Spinal cord (tissue), 10 donors: ENCODE data around the gene OTULIN. TPM values are rescaled to one million over a fixed set of nuclear protein-coding genes. Genes with fewer than 3 reads are reported as not detected.

Experiments
- DNase-seq, 6 donors: peaks; one replicate each; pipeline versions ENCODE4 v3.0.0 to v3.0.0-alpha.2; 2013 to 2015; ENCODE audit warnings: low spot score in 6 of 6, low read depth in 4 of 6
- H3K27ac ChIP-seq: one replicate; pipeline ENCODE4 v1.5.1; 2013; ENCODE audit warnings: low read depth, low read length, control low read depth
- H3K27me3 ChIP-seq: one replicate; pipeline ENCODE4 v1.6.1; 2013; ENCODE audit warnings: low read length; ENCODE audit not compliant: control insufficient read depth, insufficient read depth
- H3K36me3 ChIP-seq: one replicate; pipeline ENCODE4 v1.6.1; 2013; ENCODE audit warnings: low read length; ENCODE audit not compliant: control insufficient read depth, insufficient read depth
- H3K4me1 ChIP-seq: one replicate; pipeline ENCODE4 v1.6.1; 2013; ENCODE audit warnings: low read length; ENCODE audit not compliant: control insufficient read depth, insufficient read depth
- H3K4me3 ChIP-seq: one replicate; pipeline ENCODE4 v1.5.1; 2013; ENCODE audit warnings: low read depth, low read length, control low read depth
- H3K9me3 ChIP-seq: one replicate; pipeline ENCODE4 v1.6.1; 2013; ENCODE audit warnings: low read length; ENCODE audit not compliant: control insufficient read depth, insufficient read depth
- WGBS: methylation state at CpG from one replicate; pipeline ENCODE4 v1.1.5; 2013; ENCODE audit warnings: missing lambda C conversion rate; ENCODE audit not compliant: insufficient coverage; 5-methylcytosine and 5-hydroxymethylcytosine counted together
- polyA plus RNA-seq, 2 donors: library from polyadenylated mRNA; unstranded; fragments of 120-200 nt; gene quantifications; one replicate each; pipeline ENCODE4 v1.2.1, GENCODE V29; 2013; ENCODE audit not compliant: insufficient read length in 2 of 2
- total RNA-seq, 2 donors: library from RNA; depleted of rRNA in 1 of 2; stranded (reverse); fragments of 120-200 nt in 1 of 2; fragments of >200 nt in 1 of 2; gene quantifications; one replicate each; pipeline versions ENCODE4 v1.2.3 to v1.2.4, GENCODE V29; 2013 to 2014
- donor health status: healthy.

Gene OTULIN
- total and polyA plus RNA-seq, 4 donors, result 14.0 to 28.7 (median 15.8) TPM

GRCh38 chr5:14723701-14724132, 59.2 kb downstream of the OTULIN start:
- Histone ChIP-seq H3K36me3 (peaks cover 9% of the 10 kb centered on the region), H3K4me3 (no peak overlapping the region), H3K4me1 (peaks cover 12% of the 10 kb centered on the region), H3K27ac (no peak overlapping the region), H3K27me3 (no peaks in the 10 kb centered on the region), H3K9me3 (no peaks in the 10 kb centered on the region)
- no peak for DNase-seq
- 93% methylated on average over 2 of the region's 4 CpGs for WGBS

- Histone ChIP-seq H3K4me3 (no peak overlapping the region), H3K4me1 (peaks cover 15% of the 10 kb centered on the region), H3K36me3 (peaks cover 9% of the 10 kb centered on the region), H3K27me3 (no peaks in the 10 kb centered on the region), H3K27ac (no peak overlapping the region), H3K9me3 (no peaks in the 10 kb centered on the region)
- WGBS, result 92% methylated on average over 9 of the region's 10 CpGs
- no peak for DNase-seq
Measured at GRCh38 chr5:14724633-14725032, 60.1 kb downstream of the OTULIN start.

GRCh38 chr5:14726066-14726838, 61.7 kb downstream of the OTULIN start:
- no peaks in the 10 kb centered on the region for H3K9me3 ChIP-seq
- peaks cover 15% of the 10 kb centered on the region for H3K4me1 ChIP-seq
- H3K27ac ChIP-seq, result no peak overlapping the region
- peaks cover 18% of the 10 kb centered on the region for H3K36me3 ChIP-seq
- no peak overlapping the region for H3K4me3 ChIP-seq
- no peaks in the 10 kb centered on the region for H3K27me3 ChIP-seq
- DNase-seq, result no peak
- 84% methylated on average over 12 of the region's 14 CpGs for WGBS

GRCh38 chr5:14727428-14727865, 62.9 kb downstream of the OTULIN start:
- DNase-seq, result peak; percentile 67 to 96 (median 76)
- Histone ChIP-seq H3K27me3 (no peaks in the 10 kb centered on the region), H3K9me3 (no peaks in the 10 kb centered on the region), H3K27ac (no peak overlapping the region), H3K36me3 (peaks cover 18% of the 10 kb centered on the region), H3K4me1 (peaks cover 15% of the 10 kb centered on the region), H3K4me3 (no peak overlapping the region)
- WGBS, result 0% methylated on average over 6 of the region's 7 CpGs

GRCh38 chr5:14727928-14728458, 63.5 kb downstream of the OTULIN start:
- H3K36me3 ChIP-seq, result peaks cover 20% of the 10 kb centered on the region
- H3K27ac ChIP-seq, result no peak overlapping the region
- H3K27me3 ChIP-seq, result no peaks in the 10 kb centered on the region
- H3K4me3 ChIP-seq, result no peak overlapping the region
- DNase-seq, result peak in 1 of 6 donors; percentile 50
- H3K9me3 ChIP-seq, result no peaks in the 10 kb centered on the region
- H3K4me1 ChIP-seq, result peaks cover 15% of the 10 kb centered on the region
- 64% methylated on average over 2 of the region's 7 CpGs for WGBS

- Histone ChIP-seq H3K36me3 (peaks cover 22% of the 10 kb centered on the region), H3K4me3 (no peak overlapping the region), H3K4me1 (peaks cover 15% of the 10 kb centered on the region), H3K27me3 (no peaks in the 10 kb centered on the region), H3K9me3 (no peaks in the 10 kb centered on the region), H3K27ac (no peak overlapping the region)
- peak in 1 of 6 donors; percentile 56 for DNase-seq
- WGBS, result 51% methylated on average over 14 of the region's 15 CpGs
Measured at GRCh38 chr5:14728459-14728938, 64.0 kb downstream of the OTULIN start.

- WGBS, result 86% methylated on average over 10 of the region's 18 CpGs
- H3K4me3 ChIP-seq, result no peak overlapping the region
- peaks cover 15% of the 10 kb centered on the region for H3K4me1 ChIP-seq
- DNase-seq, result no peak
- no peaks in the 10 kb centered on the region for H3K9me3 ChIP-seq
- no peaks in the 10 kb centered on the region for H3K27me3 ChIP-seq
- peaks cover 27% of the 10 kb centered on the region for H3K36me3 ChIP-seq
- H3K27ac ChIP-seq, result no peak overlapping the region
Measured at GRCh38 chr5:14729448-14730385, 65.2 kb downstream of the OTULIN start.

- DNase-seq, result no peak
- Histone ChIP-seq H3K9me3 (no peaks in the 10 kb centered on the region), H3K4me1 (peaks cover 15% of the 10 kb centered on the region), H3K27me3 (no peaks in the 10 kb centered on the region), H3K36me3 (peaks cover 22% of the 10 kb centered on the region), H3K4me3 (no peak overlapping the region), H3K27ac (no peak overlapping the region)
- WGBS, result 91% methylated on average over 10 of the region's 13 CpGs
Measured at GRCh38 chr5:14730466-14730865, 65.9 kb downstream of the OTULIN start.

- Histone ChIP-seq H3K4me1 (peaks cover 15% of the 10 kb centered on the region), H3K9me3 (no peaks in the 10 kb centered on the region), H3K4me3 (no peak overlapping the region), H3K27me3 (no peaks in the 10 kb centered on the region), H3K27ac (no peak overlapping the region), H3K36me3 (peaks cover 22% of the 10 kb centered on the region)
- no peak for DNase-seq
- 97% methylated on average over 15 of the region's 15 CpGs for WGBS
Measured at GRCh38 chr5:14730881-14731280, 66.4 kb downstream of the OTULIN start.
